HG03520 (cell line): ENCODE measurements around the gene OR2Z1.
"Not testable (repeated sequence)": the region's sequence is repeated elsewhere in the genome, so short reads cannot be mapped to it uniquely, and the experiment has no call there.

Experiments
- ATAC-seq: cut with Tn5 transposase; IDR thresholded peaks from one replicate; pipeline ENCODE4 v1.9.1; 2021; ENCODE audit warnings: mild to moderate bottlenecking, moderate library complexity; ENCODE audit not compliant: unreplicated experiment

The OR2Z1 gene

GRCh38 chr19:8700956-8701355 lies 20.5 kb upstream of the OR2Z1 start:
- no peak for ATAC-seq

DNA sequence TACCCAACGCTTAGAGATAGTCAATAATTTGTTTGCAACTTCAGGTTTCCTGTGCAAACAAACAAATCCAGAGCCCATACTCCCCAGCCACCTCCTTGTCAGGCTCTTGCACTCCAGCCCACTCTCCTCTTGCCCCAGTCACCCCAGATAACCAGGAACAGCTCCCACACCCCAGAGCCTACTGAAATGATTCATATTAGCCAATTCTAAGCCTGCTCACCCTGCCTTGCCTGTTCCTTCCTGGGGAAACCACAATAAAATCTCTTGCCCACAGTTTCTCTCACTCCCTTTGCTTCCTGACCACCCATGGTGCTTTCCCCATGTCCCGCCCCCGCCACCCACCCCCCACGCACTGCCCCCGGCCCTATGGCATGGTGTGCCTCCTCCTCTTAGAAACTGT lies 19.1 kb upstream of the OR2Z1 start:
- ATAC-seq, result no peak

- ATAC-seq, result no peak
These were observed 18.2 kb upstream of the OR2Z1 start for GRCh38 chr19:8703223-8703622.

DNA sequence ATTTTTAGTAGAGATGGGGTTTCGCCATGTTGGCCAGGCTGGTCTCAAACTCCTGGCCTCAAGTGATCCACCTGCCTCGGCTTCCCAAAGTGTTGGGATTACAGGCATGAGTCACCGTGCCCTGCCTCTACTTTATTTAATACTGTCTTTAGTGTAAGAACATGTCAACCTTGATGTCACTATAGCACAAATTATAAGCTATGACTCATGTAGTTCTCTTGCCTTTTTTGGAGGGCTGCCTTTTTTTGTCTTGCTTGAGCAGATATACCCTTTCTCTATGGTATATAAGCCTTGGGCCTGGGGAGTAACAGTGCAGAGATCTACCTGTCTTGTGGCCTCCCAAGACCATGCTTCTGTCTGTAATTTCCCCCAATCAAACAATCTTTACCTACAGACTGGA lies 16.1 kb upstream of the OR2Z1 start:
- ATAC-seq, result not testable (repeated sequence)

DNA sequence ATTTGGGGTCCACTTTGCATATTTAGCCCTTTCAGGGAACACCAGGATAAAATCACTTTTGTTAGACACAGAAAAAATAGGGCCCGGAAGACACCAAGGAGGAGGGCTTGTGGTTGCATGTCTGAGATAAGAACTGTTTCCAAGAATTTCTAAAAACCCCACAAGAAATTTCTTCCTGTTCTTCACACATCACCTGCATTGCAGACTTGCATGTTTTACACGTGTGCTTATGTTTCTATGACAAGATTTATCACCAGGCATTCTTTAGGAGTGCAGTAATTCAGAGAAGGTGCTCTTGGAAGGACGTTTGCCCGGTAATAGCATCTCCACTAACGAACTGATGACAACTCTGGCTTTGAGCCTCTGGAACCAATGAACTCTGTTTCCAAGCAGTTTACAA lies 15.7 kb upstream of the OR2Z1 start:
- ATAC-seq, result no peak

- not testable (repeated sequence) for ATAC-seq
These were observed 11.1 kb upstream of the OR2Z1 start for GRCh38 chr19:8710337-8710736.

GRCh38 chr19:8722032-8722431 lies 598 bp downstream of the OR2Z1 start:
- ATAC-seq, result no peak

- no peak for ATAC-seq
These were observed 2.8 kb downstream of the OR2Z1 start for GRCh38 chr19:8724276-8724675.

GRCh38 chr19:8731428-8732169 lies 10.2 kb downstream of the OR2Z1 start:
- no peak for ATAC-seq

DNA sequence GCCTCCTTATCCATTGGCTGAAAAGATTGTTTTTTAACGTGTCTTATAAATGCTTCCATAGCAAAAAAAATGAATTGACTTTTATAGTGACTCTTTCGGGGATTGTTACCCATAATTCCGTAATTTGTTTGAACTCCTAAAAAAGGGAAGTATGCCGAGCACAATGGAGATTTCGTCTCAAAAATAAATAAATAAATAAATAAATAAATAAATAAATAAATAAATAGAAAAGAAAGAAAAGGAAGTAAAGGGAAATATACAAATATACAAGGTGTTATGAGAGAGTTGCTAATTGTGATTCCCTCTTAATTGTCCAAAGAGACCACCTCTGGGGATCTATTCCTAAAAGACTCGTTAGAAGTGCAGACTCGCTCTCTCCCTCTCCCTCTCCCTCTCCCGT lies 16.9 kb downstream of the OR2Z1 start:
- ATAC-seq, result no peak

DNA sequence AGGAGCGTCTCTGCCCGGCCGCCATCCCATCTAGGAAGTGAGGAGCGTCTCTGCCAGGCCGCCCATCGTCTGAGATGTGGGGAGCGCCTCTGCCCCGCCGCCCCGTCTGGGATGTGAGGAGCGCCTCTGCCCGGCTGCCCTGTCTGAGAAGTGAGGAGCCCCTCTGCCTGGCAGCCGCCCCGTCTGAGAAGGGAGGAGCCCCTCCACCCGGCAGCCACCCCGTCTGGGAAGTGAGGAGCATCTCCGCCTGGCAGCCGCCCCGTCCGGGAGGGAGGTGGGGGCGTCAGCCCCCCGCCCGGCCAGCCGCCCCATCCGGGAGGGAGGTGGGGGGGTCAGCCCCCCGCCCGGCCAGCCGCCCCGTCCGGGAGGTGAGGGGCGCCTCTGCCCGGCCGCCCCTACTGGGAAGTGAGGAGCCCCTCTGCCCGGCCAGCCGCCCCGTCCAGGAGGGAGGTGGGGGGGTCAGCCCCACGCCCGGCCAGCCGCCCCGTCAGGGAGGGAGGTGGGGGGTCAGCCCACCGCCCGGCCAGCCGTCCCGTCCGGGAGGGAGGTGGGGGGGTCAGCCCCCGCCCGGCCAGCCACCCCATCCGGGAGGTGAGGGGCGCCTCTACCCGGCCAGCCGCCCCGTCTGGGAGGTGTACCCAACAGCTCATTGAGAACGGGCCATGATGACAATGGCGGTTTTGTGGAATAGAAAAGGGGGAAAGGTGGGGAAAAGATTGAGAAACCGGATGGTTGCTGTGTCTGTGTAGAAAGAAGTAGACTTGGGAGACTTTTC lies 18.0 kb downstream of the OR2Z1 start:
- ATAC-seq, result not testable (repeated sequence)

DNA sequence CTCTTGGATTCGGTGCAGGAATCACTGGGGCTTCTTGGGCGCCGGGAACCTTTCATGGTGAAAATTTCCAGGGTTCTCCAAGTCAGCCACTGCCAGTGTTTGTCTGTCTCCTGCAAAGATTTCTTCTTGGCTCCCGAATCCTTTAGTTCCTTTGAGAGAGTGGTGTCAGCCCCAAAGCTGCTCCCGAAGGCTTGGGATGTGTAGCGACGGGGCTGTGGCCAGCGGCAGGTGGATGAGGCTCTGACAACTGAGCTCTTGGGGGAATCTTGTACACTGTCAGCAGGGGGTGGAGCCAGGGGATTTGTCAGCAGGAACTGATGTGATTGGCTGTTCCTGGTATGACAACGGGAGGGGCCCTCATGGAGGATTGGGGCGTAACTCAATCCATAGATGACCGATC lies 45.8 kb downstream of the OR2Z1 start:
- ATAC-seq, result not testable (repeated sequence)

GRCh38 chr19:8769265-8769664 lies 47.8 kb downstream of the OR2Z1 start:
- not testable (repeated sequence) for ATAC-seq

GRCh38 chr19:8773587-8773986 lies 52.2 kb downstream of the OR2Z1 start:
- not testable (repeated sequence) for ATAC-seq
